Activated CD4-positive, alpha-beta T cell treated with anti-CD3 and anti-CD28 coated beads, Interleukin-2, amount 10 ng/mL, durations not matched to agents 7 days and 5 days (primary cell): ENCODE data around the gene IL37. TPM values are rescaled to one million over a fixed set of nuclear protein-coding genes. Genes with fewer than 3 reads are reported as not detected.

Source experiments
- CTCF ChIA-PET: fragments of 350-600 bp; sonication (Branson Sonifier 250); formaldehyde crosslinking; loops from one replicate; lab custom pipeline; 2021; ENCODE audit warnings: antibody characterized with exemption; lab: Charles Lee
- POLR2A ChIA-PET: fragments of 350-600 bp; sonication (Branson Sonifier 250); formaldehyde crosslinking; loops from one replicate; lab custom pipeline; 2021; ENCODE audit warnings: antibody characterized with exemption; lab: Charles Lee
- DNase-seq: peaks from one replicate; pipeline ENCODE4 v3.0.0-alpha.2; 2020
- H3K27ac Mint-ChIP-seq: one replicate; pipeline ENCODE4 v1.8.0; 2021; ENCODE audit warnings: mild to moderate bottlenecking, moderate library complexity, mixed read lengths
- H3K27me3 Mint-ChIP-seq: one replicate; pipeline ENCODE4 v1.8.0; 2021; ENCODE audit warnings: mixed read lengths
- H3K36me3 Mint-ChIP-seq: one replicate; pipeline ENCODE4 v1.8.0; 2021; ENCODE audit warnings: low read depth, mixed read lengths
- H3K4me1 Mint-ChIP-seq: one replicate; pipeline ENCODE4 v1.8.0; 2021; ENCODE audit warnings: mixed read lengths
- H3K4me3 Mint-ChIP-seq: one replicate; pipeline ENCODE4 v1.8.0; 2021; ENCODE audit warnings: mild to moderate bottlenecking, moderate library complexity, mixed read lengths
- H3K9me3 Mint-ChIP-seq: one replicate; pipeline ENCODE4 v1.8.0; 2021; ENCODE audit warnings: mixed read lengths
- total RNA-seq, 2 experiments: library from RNA; stranded (reverse); gene quantifications; one replicate each; pipeline ENCODE4 v1.2.3, GENCODE V29; 2021

IL37 gene
- total RNA-seq, 2 experiments from 2014 or later = not detected

DNA sequence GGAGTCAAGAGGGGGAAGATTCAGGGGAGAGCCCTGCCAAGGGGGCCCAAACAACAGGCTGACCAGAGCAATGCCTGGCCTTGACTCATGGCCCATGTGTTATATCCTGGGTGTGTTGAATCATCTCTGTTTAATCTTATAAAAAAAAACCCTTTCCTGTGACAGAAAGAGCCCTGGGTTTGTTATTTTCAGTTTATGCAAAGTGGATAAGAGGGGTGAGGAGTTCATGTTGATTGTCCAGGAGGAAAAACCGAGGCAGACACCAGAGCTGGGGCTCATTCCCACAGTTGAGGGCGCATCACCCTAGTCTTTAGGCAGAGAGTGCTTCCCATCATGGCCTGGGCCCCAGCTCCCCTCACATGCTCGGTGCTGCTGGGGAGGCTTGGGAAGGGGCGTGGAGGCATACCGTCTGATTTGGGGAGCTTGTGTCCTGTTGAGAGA lies 30.9 kb upstream of the IL37 start:
- Mint-ChIP-seq H3K4me3 (no peak overlapping the region), H3K4me1 (peaks cover 24% of the 10 kb centered on the region), H3K36me3 (no peaks in the 10 kb centered on the region), H3K27me3 (peaks cover 3% of the 10 kb centered on the region), H3K9me3 (no peaks in the 10 kb centered on the region), H3K27ac (no peak overlapping the region)
- ChIA-PET CTCF (interaction anchor here (0.6 to 2.8 kb wide), 5 partner anchors 13 to 131 kb away, joined by 3 to 14 read pairs (median 3); no protein-coding TSS in a partner anchor), POLR2A (no interaction called here)
- no peak for DNase-seq

- no peak for DNase-seq
- H3K27ac Mint-ChIP-seq = peak overlapping the region; percentile 6
- H3K9me3 Mint-ChIP-seq = no peaks in the 10 kb centered on the region
- CTCF ChIA-PET = interaction anchor here (1.2 to 2.8 kb wide), 4 partner anchors 16 to 132 kb away, joined by 3 to 14 read pairs (median 4); no protein-coding TSS in a partner anchor
- POLR2A ChIA-PET = no interaction called here
- no peaks in the 10 kb centered on the region for H3K27me3 Mint-ChIP-seq
- H3K36me3 Mint-ChIP-seq = no peaks in the 10 kb centered on the region
- H3K4me3 Mint-ChIP-seq = no peak overlapping the region
- H3K4me1 Mint-ChIP-seq = peaks cover 29% of the 10 kb centered on the region
Observed at GRCh38 chr2:112880696-112881095, 30.3 kb upstream of the IL37 start.

DNA sequence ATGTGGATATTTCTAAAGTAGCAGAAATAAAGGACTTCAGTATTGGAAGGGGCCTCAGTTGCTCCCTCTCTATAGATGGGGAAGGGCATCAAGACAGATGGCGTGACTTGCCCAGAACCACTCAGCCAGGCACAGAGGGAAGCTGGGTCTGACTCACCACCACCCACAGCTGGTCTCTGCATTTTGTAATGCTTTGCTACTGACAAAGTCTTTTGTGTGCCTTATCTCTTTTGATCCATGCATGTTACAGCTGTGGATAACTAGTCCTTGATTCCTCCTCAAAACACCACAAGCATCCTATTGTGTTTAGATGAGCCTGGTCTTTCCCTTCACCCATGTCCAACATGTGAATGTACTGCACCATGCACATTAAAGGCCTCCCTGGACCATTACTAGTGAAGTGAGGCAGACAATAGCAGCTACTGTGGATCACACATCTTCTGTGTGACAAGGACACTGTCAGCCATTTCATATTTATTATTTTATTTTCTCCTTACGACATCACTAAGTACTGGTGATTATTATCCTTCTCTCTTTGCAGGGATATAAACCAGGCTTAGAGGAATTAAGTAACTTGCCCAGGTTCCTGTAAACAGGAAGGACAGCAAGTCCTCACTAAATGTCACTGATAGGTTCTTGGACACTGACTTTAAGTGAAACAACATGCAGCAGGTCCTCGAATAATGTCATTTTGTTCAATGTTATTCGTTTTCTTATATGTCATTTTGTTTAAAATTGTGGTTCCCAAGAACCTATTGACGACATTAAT lies 29.6 kb upstream of the IL37 start:
- Mint-ChIP-seq H3K27ac (no peak overlapping the region), H3K36me3 (no peaks in the 10 kb centered on the region), H3K9me3 (no peaks in the 10 kb centered on the region), H3K27me3 (no peaks in the 10 kb centered on the region), H3K4me3 (no peak overlapping the region), H3K4me1 (peaks cover 30% of the 10 kb centered on the region)
- POLR2A ChIA-PET = interaction anchor here (0.6 kb wide), 1 partner anchor 607 kb away, joined by 4 read pairs; no protein-coding TSS in a partner anchor
- DNase-seq = no peak
- CTCF ChIA-PET = interaction anchor here (1.0 to 2.8 kb wide), 4 partner anchors 14 to 132 kb away, joined by 3 to 14 read pairs (median 4); no protein-coding TSS in a partner anchor

GRCh38 chr2:112883669-112884068 lies 27.3 kb upstream of the IL37 start:
- ChIA-PET POLR2A (no interaction called here), CTCF (interaction anchor here (0.6 to 1.2 kb wide), 3 partner anchors 18 to 134 kb away, joined by 3 to 6 read pairs (median 4); no protein-coding TSS in a partner anchor)
- no peaks in the 10 kb centered on the region for H3K36me3 Mint-ChIP-seq
- DNase-seq = no peak
- H3K4me3 Mint-ChIP-seq = no peak overlapping the region
- H3K9me3 Mint-ChIP-seq = no peaks in the 10 kb centered on the region
- no peak overlapping the region for H3K27ac Mint-ChIP-seq
- H3K4me1 Mint-ChIP-seq = peaks cover 30% of the 10 kb centered on the region
- H3K27me3 Mint-ChIP-seq = peaks cover 2% of the 10 kb centered on the region

DNA sequence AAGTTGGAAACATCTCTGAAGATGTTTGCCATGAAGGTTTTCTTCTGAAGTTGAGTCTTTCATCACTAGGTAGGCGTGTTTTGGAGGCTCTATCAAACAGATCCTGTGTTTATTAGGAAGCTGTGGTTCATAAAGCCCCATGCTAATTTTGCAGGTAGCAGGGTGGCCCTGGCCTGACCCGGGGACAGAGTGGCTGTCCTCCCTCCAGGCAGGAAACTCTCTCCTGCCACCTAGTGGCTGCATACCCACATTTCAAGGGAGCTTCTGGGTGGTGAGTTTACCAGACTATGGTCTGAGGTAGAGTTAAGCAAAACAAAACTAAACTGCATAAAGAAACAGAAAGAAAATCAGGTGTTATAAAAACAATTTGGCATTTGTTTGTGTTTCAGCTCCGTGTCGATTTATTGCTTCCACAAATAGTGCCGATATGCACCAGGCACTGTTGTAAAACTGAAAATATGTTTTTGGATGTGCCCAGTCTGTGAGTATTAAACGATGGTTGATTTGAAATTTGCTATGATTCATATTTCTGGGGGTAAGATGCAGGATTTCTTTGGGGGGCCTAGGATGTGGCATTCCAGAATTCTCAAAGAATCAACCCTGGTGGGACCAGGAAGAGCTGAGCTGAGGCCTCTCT lies 26.0 kb upstream of the IL37 start:
- ChIA-PET CTCF (interaction anchor here (0.6 to 2.2 kb wide), 25 partner anchors 10 to 851 kb away, joined by 3 to 15 read pairs (median 4); partner anchors contain the start of gene IL37), POLR2A (interaction anchor here (0.7 kb wide), 1 partner anchor 135 kb away, joined by 5 read pairs; no protein-coding TSS in a partner anchor)
- no peak overlapping the region for H3K27ac Mint-ChIP-seq
- peak; percentile 66 for DNase-seq
- peaks cover 27% of the 10 kb centered on the region for H3K4me1 Mint-ChIP-seq
- H3K36me3 Mint-ChIP-seq = no peaks in the 10 kb centered on the region
- H3K27me3 Mint-ChIP-seq = peaks cover 2% of the 10 kb centered on the region
- H3K4me3 Mint-ChIP-seq = peak overlapping the region; percentile 6
- H3K9me3 Mint-ChIP-seq = no peaks in the 10 kb centered on the region

DNA sequence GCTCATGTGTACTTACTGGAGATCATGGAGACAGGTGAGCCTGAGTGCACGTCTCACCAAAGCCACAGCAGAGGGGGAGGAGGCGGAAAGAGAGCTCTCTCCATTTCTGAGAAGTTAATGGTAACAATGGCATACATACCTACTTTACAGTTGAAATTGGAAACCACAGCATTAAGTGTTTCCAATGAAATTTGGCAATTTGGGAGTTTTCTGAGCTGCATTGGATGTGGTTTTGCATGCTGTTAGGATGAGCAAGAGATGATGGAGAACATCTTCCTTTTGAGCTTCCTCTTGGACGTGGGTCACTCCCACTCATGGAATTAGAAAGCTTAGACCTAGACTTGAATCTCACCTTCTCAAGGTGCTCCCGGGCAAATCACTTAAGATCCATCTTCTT lies 25.5 kb upstream of the IL37 start:
- peaks cover 2% of the 10 kb centered on the region for H3K27me3 Mint-ChIP-seq
- H3K4me3 Mint-ChIP-seq = peak overlapping the region; percentile 6
- CTCF ChIA-PET = interaction anchor here (0.6 to 2.2 kb wide), 24 partner anchors 9 to 851 kb away, joined by 3 to 15 read pairs (median 4); partner anchors contain the start of gene IL37
- no peaks in the 10 kb centered on the region for H3K9me3 Mint-ChIP-seq
- H3K36me3 Mint-ChIP-seq = no peaks in the 10 kb centered on the region
- peaks cover 22% of the 10 kb centered on the region for H3K4me1 Mint-ChIP-seq
- DNase-seq = no peak
- H3K27ac Mint-ChIP-seq = no peak overlapping the region
- POLR2A ChIA-PET = interaction anchor here (0.7 kb wide), 1 partner anchor 135 kb away, joined by 5 read pairs; no protein-coding TSS in a partner anchor

DNA sequence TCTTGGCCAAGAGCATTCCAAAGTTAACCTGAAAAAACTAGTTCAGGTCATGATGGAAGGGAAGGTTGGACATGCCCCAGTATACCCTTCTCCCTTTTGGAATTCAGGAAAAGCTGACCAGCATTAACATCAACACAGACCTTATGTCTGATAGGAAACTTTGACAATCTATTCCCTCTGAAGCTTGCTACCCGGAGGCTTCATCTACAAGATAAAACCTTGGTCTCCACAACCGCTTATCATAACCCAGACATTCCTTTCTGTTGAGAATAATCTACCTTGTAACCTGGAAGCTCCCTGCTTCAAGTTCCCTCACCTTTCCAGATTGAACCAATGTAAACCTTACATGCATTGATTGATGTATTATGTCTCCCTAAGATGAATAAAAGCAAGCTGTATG lies 24.7 kb upstream of the IL37 start:
- no peaks in the 10 kb centered on the region for H3K9me3 Mint-ChIP-seq
- H3K4me1 Mint-ChIP-seq = peaks cover 15% of the 10 kb centered on the region
- CTCF ChIA-PET = interaction anchor here (1.7 to 2.2 kb wide), 6 partner anchors 15 to 137 kb away, joined by 5 to 15 read pairs (median 12); no protein-coding TSS in a partner anchor
- POLR2A ChIA-PET = no interaction called here
- H3K27me3 Mint-ChIP-seq = peaks cover 2% of the 10 kb centered on the region
- no peak overlapping the region for H3K4me3 Mint-ChIP-seq
- H3K27ac Mint-ChIP-seq = no peak overlapping the region
- no peak for DNase-seq
- no peaks in the 10 kb centered on the region for H3K36me3 Mint-ChIP-seq

GRCh38 chr2:112887964-112888749 lies 22.8 kb upstream of the IL37 start:
- H3K27ac Mint-ChIP-seq = no peak overlapping the region
- peaks cover 14% of the 10 kb centered on the region for H3K4me1 Mint-ChIP-seq
- H3K27me3 Mint-ChIP-seq = peaks cover 2% of the 10 kb centered on the region
- H3K36me3 Mint-ChIP-seq = no peaks in the 10 kb centered on the region
- ChIA-PET CTCF (interaction anchor here (1.2 kb wide), 1 partner anchor 9 kb away, joined by 5 read pairs; no protein-coding TSS in a partner anchor), POLR2A (no interaction called here)
- no peak for DNase-seq
- no peaks in the 10 kb centered on the region for H3K9me3 Mint-ChIP-seq
- no peak overlapping the region for H3K4me3 Mint-ChIP-seq

DNA sequence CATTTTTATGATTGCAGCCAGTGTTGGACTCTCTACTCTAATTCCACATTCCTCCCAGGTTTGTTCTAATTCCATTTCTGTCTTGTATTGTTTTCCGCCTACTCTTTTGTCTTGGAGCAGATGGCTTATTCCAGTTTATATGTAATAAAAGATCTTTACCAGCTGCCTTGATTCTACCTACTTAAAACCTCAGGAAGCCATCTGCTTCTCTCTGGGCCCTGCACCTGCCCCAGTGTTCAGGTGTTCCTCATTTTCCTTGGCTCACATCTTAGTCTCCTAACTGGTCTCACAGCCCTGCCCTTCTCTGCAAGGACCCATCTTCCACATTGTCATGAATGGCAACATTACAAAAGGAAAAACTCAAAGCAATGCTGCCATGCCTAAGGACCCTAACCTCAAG lies 21.0 kb upstream of the IL37 start:
- DNase-seq = no peak
- POLR2A ChIA-PET = no interaction called here
- H3K27ac Mint-ChIP-seq = no peak overlapping the region
- H3K27me3 Mint-ChIP-seq = peaks cover 2% of the 10 kb centered on the region
- H3K36me3 Mint-ChIP-seq = no peaks in the 10 kb centered on the region
- CTCF ChIA-PET = interaction anchor here (1.0 kb wide), 1 partner anchor 141 kb away, joined by 5 read pairs; no protein-coding TSS in a partner anchor
- no peaks in the 10 kb centered on the region for H3K9me3 Mint-ChIP-seq
- H3K4me1 Mint-ChIP-seq = peaks cover 8% of the 10 kb centered on the region
- H3K4me3 Mint-ChIP-seq = no peak overlapping the region

- ChIA-PET POLR2A (no interaction called here), CTCF (interaction anchor here (1.5 kb wide), 1 partner anchor 11 kb away, joined by 5 read pairs; no protein-coding TSS in a partner anchor)
- no peak for DNase-seq
- peaks cover 7% of the 10 kb centered on the region for H3K27me3 Mint-ChIP-seq
- H3K36me3 Mint-ChIP-seq = no peaks in the 10 kb centered on the region
- no peaks in the 10 kb centered on the region for H3K4me1 Mint-ChIP-seq
- H3K4me3 Mint-ChIP-seq = no peak overlapping the region
- no peaks in the 10 kb centered on the region for H3K9me3 Mint-ChIP-seq
- no peak overlapping the region for H3K27ac Mint-ChIP-seq
Observed at GRCh38 chr2:112891385-112891831, 19.6 kb upstream of the IL37 start.

GRCh38 chr2:112893752-112894151 lies 17.2 kb upstream of the IL37 start:
- no peaks in the 10 kb centered on the region for H3K9me3 Mint-ChIP-seq

More at GRCh38 chr2:112893752-112894151, 17.2 kb upstream of the IL37 start:
- Mint-ChIP-seq H3K27me3 (peaks cover 10% of the 10 kb centered on the region), H3K36me3 (no peaks in the 10 kb centered on the region), H3K4me1 (no peaks in the 10 kb centered on the region), H3K27ac (no peak overlapping the region), H3K4me3 (no peak overlapping the region)
- CTCF ChIA-PET = interaction anchor here (0.5 to 1.2 kb wide), 2 partner anchors 42 to 67 kb away, joined by 3 read pairs; no protein-coding TSS in a partner anchor
- no peak for DNase-seq
- POLR2A ChIA-PET = no interaction called here
